Measurements from ENCODE around the gene NXPH3. TPM values are rescaled to one million over a fixed set of nuclear protein-coding genes. Genes with fewer than 3 reads are reported as not detected.
A peak's percentile ranks its signal among the peaks of the same experiment; 100 is the strongest.

The NXPH3 gene
- 0.30 and 0.31 TPM in 2 replicates for polyA plus RNA-seq (2012; rRNA removed)
- 0.14 and 0.16 TPM in 2 replicates for polyA plus RNA-seq (2012; cell fraction: cytosol; rRNA removed)
- 0.25 and 0.34 TPM in 2 replicates for polyA plus RNA-seq (2012; cell fraction: nucleus; rRNA removed)

DNA sequence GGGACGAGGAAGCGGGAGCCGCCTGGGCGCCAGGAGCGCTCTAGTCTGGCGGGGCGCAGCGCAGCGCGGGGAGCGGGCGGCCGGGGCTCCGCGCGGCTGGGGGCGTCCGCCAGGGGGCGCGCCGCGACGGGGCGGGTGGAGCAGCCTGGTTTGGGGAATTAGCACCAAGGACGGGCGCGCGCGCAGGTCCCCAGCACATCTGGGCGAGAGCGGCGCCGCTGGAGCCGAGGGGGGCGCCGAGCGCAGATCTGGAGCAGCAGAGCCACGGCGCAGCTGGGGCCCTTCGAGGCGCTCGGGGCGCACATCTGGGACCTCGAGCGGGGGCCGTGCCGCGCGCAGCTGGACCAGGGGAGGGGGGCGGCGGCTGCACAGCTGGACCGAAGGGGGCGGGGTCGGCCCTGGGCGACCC lies at the start of gene NXPH3:
TSS of gene NXPH3 (plus strand) at position 193 of the 409 bp plus-strand sequence. CDS start 349 bp downstream, outside the sequence.
- no peaks in the 10 kb centered on the region for H3K36me3 ChIP-seq (replicated peaks in 1 of 2; ENCODE audit: control insufficient read depth in 1 of 2, insufficient read depth in 2 of 2, low read length in 1 of 2)
- H3K9me2 ChIP-seq = no peaks in the 10 kb centered on the region
- peak; percentile 91 for DNase-seq
- peak within 1 kb of the TSS; percentile 94 for H2AFZ ChIP-seq (ENCODE audit: low read depth)
- H3F3A ChIP-seq (replicated peaks; ENCODE audit: insufficient read depth) = peaks cover 12% of the 10 kb centered on the region
- H4K20me1 ChIP-seq (ENCODE audit: insufficient read depth) = no peaks in the 10 kb centered on the region
- H3K79me2 ChIP-seq (ENCODE audit: insufficient read depth) = no peaks in the 10 kb centered on the region
- H3K9ac ChIP-seq = peak within 1 kb of the TSS; percentile 47; the same call in 1 of the 2 replicates
- CTCF ChIA-PET = interaction anchor here (0.6 to 48.9 kb wide), 35 partner anchors 8 to 421 kb away, joined by 3 to 2107 read pairs (median 5); partner anchors contain the start of genes SLC35B1 and SPOP
- peaks cover 15% of the 10 kb centered on the region; the same call in 1 of the 2 replicates for H3K27me3 ChIP-seq (ENCODE audit: insufficient read depth)
- TF ChIP-seq, protein P1, sequence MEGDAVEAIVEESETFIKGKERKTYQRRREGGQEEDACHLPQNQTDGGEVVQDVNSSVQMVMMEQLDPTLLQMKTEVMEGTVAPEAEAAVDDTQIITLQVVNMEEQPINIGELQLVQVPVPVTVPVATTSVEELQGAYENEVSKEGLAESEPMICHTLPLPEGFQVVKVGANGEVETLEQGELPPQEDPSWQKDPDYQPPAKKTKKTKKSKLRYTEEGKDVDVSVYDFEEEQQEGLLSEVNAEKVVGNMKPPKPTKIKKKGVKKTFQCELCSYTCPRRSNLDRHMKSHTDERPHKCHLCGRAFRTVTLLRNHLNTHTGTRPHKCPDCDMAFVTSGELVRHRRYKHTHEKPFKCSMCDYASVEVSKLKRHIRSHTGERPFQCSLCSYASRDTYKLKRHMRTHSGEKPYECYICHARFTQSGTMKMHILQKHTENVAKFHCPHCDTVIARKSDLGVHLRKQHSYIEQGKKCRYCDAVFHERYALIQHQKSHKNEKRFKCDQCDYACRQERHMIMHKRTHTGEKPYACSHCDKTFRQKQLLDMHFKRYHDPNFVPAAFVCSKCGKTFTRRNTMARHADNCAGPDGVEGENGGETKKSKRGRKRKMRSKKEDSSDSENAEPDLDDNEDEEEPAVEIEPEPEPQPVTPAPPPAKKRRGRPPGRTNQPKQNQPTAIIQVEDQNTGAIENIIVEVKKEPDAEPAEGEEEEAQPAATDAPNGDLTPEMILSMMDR (IDR thresholded peaks at IDR 0.05) = peak; percentile 47
- TF ChIP-seq MEF2A (IDR thresholded peaks at IDR 0.05; ENCODE audit: borderline replicate concordance, low read depth) (no peak), RFX5 (IDR thresholded peaks at IDR 0.05; ENCODE audit: low read length) (no peak), RCOR1 (IDR thresholded peaks at IDR 0.05; ENCODE audit: low read length) (no peak), MXI1 (IDR thresholded peaks at IDR 0.05; ENCODE audit: low read depth, low read length) (no peak), ELF1 (IDR thresholded peaks at IDR 0.05) (no peak), TAF1 (IDR thresholded peaks at IDR 0.05; ENCODE audit: borderline replicate concordance, low read depth, low read length) (no peak), SMC3 (IDR thresholded peaks at IDR 0.05; ENCODE audit: low read depth, low read length) (peak; percentile 37), GABPA (IDR thresholded peaks at IDR 0.05; ENCODE audit: low read depth) (no peak), NRF1 (IDR thresholded peaks at IDR 0.05; ENCODE audit: low read depth, low read length) (peak; percentile 11; the same call in 1 of the 2 replicates), NFIC (IDR thresholded peaks at IDR 0.05; ENCODE audit: borderline replicate concordance) (no peak), RAD21 (IDR thresholded peaks at IDR 0.05; ENCODE audit: low read length) (peak; percentile 28; the same call in 1 of the 2 replicates), SIN3A (IDR thresholded peaks at IDR 0.05; ENCODE audit: borderline replicate concordance, low read depth, low read length) (no peak), FOSL2 (IDR thresholded peaks at IDR 0.05; ENCODE audit: borderline replicate concordance, low read depth) (no peak), FOXJ3 (CRISPR knock-in tag; IDR thresholded peaks at IDR 0.05) (no peak), EP300 (IDR thresholded peaks at IDR 0.05; ENCODE audit: borderline replicate concordance in 1 of 2, low read depth in 1 of 2, low read length in 1 of 2) (no peak)
- TF ChIP-seq, protein P2, sequence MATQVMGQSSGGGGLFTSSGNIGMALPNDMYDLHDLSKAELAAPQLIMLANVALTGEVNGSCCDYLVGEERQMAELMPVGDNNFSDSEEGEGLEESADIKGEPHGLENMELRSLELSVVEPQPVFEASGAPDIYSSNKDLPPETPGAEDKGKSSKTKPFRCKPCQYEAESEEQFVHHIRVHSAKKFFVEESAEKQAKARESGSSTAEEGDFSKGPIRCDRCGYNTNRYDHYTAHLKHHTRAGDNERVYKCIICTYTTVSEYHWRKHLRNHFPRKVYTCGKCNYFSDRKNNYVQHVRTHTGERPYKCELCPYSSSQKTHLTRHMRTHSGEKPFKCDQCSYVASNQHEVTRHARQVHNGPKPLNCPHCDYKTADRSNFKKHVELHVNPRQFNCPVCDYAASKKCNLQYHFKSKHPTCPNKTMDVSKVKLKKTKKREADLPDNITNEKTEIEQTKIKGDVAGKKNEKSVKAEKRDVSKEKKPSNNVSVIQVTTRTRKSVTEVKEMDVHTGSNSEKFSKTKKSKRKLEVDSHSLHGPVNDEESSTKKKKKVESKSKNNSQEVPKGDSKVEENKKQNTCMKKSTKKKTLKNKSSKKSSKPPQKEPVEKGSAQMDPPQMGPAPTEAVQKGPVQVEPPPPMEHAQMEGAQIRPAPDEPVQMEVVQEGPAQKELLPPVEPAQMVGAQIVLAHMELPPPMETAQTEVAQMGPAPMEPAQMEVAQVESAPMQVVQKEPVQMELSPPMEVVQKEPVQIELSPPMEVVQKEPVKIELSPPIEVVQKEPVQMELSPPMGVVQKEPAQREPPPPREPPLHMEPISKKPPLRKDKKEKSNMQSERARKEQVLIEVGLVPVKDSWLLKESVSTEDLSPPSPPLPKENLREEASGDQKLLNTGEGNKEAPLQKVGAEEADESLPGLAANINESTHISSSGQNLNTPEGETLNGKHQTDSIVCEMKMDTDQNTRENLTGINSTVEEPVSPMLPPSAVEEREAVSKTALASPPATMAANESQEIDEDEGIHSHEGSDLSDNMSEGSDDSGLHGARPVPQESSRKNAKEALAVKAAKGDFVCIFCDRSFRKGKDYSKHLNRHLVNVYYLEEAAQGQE (IDR thresholded peaks at IDR 0.05; ENCODE audit: low read depth, low read length) = no peak
- TF ChIP-seq, protein P3, sequence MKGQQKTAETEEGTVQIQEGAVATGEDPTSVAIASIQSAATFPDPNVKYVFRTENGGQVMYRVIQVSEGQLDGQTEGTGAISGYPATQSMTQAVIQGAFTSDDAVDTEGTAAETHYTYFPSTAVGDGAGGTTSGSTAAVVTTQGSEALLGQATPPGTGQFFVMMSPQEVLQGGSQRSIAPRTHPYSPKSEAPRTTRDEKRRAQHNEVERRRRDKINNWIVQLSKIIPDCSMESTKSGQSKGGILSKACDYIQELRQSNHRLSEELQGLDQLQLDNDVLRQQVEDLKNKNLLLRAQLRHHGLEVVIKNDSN (IDR thresholded peaks at IDR 0.05; ENCODE audit: borderline replicate concordance, low read depth) = no peak
- TF ChIP-seq, protein P4, sequence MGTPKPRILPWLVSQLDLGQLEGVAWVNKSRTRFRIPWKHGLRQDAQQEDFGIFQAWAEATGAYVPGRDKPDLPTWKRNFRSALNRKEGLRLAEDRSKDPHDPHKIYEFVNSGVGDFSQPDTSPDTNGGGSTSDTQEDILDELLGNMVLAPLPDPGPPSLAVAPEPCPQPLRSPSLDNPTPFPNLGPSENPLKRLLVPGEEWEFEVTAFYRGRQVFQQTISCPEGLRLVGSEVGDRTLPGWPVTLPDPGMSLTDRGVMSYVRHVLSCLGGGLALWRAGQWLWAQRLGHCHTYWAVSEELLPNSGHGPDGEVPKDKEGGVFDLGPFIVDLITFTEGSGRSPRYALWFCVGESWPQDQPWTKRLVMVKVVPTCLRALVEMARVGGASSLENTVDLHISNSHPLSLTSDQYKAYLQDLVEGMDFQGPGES (IDR thresholded peaks at IDR 0.05; ENCODE audit: low read depth, low read length) = no peak
- TF ChIP-seq, protein P5, sequence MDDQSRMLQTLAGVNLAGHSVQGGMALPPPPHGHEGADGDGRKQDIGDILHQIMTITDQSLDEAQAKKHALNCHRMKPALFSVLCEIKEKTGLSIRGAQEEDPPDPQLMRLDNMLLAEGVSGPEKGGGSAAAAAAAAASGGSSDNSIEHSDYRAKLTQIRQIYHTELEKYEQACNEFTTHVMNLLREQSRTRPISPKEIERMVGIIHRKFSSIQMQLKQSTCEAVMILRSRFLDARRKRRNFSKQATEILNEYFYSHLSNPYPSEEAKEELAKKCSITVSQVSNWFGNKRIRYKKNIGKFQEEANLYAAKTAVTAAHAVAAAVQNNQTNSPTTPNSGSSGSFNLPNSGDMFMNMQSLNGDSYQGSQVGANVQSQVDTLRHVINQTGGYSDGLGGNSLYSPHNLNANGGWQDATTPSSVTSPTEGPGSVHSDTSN (IDR thresholded peaks at IDR 0.05) = no peak
- TF ChIP-seq, protein P6, sequence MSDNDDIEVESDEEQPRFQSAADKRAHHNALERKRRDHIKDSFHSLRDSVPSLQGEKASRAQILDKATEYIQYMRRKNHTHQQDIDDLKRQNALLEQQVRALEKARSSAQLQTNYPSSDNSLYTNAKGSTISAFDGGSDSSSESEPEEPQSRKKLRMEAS (IDR thresholded peaks at IDR 0.05; ENCODE audit: low read depth) = no peak
- H3K4me1 ChIP-seq (ENCODE audit: control insufficient read depth in 1 of 2, insufficient read depth in 2 of 2, low read depth in 1 of 2, low read length in 1 of 2) = peaks cover 3 to 15% of the 10 kb centered on the region in 2 experiments; a peak in 2 of 4 replicates
- H3K4me2 ChIP-seq = peak within 1 kb of the TSS; percentile 99
- peak within 1 kb of the TSS; percentile 67 to 83 for H3K4me3 ChIP-seq (ENCODE audit: low read depth in 2 of 2, low read length in 1 of 2)
- 4% methylated on average over 10 of the region's 55 CpGs for WGBS (ENCODE audit: low lambda C conversion rate)
- no peaks in the 10 kb centered on the region for H3K9me3 ChIP-seq
- POLR2A ChIA-PET = interaction anchor here (1.0 to 1.4 kb wide), 2 partner anchors 124 to 125 kb away, joined by 3 to 4 read pairs; no protein-coding TSS in a partner anchor
- no peak within 1 kb of the TSS for H3K27ac ChIP-seq (ENCODE audit: low read depth in 2 of 2, low read length in 1 of 2)

Data from SK-N-SH (cell line).